GM20431 (cell line): Measurements from ENCODE around the gene GABARAPL2.

ENCODE experiments used
- in situ Hi-C: fragments of 300-500 bp; cut with MseI, MboI; formaldehyde crosslinking; loops from one replicate; pipeline ENCODE4 v1.15.0; 2020; ENCODE audit warnings: low sequenced_read_pairs; ENCODE audit not compliant: unreplicated experiment

GABARAPL2 gene

GRCh38 chr16:75550211-75550662 is 15.9 kb upstream of the GABARAPL2 start:
- in situ Hi-C loops, result no loop called here

- in situ Hi-C loops, result no loop called here
These were observed 13.2 kb upstream of the GABARAPL2 start for GRCh38 chr16:75552951-75553350.

GRCh38 chr16:75555213-75555706 is 10.9 kb upstream of the GABARAPL2 start:
- in situ Hi-C loops, result no loop called here

GRCh38 chr16:75555707-75556430 is 10.3 kb upstream of the GABARAPL2 start, which contains the start of gene TMEM231:
Gene TMEM231, minus strand, starts transcription at chr16:75556252. Its CDS starts 43 bp downstream, at chr16:75556209.
- in situ Hi-C loops, result no loop called here

- in situ Hi-C loops, result no loop called here
These were observed 9.7 kb upstream of the GABARAPL2 start for GRCh38 chr16:75556431-75556950.

GRCh38 chr16:75558846-75559401 is 7.3 kb upstream of the GABARAPL2 start:
- in situ Hi-C loops, result no loop called here

GRCh38 chr16:75559564-75560372 is 6.4 kb upstream of the GABARAPL2 start:
- in situ Hi-C loops, result no loop called here

GRCh38 chr16:75565640-75566039 is 539 bp upstream of the GABARAPL2 start:
- in situ Hi-C loops, result no loop called here

- in situ Hi-C loops, result no loop called here
These were observed 628 bp downstream of the GABARAPL2 start for GRCh38 chr16:75566758-75567255.

- in situ Hi-C loops, result no loop called here
These were observed 1.7 kb downstream of the GABARAPL2 start for GRCh38 chr16:75567911-75568310.

- in situ Hi-C loops, result no loop called here
These were observed 4.4 kb downstream of the GABARAPL2 start for GRCh38 chr16:75570396-75571065.

GRCh38 chr16:75572864-75573542 is 6.8 kb downstream of the GABARAPL2 start:
- in situ Hi-C loops, result no loop called here

GRCh38 chr16:75573955-75574354 is 7.8 kb downstream of the GABARAPL2 start:
- in situ Hi-C loops, result no loop called here

- in situ Hi-C loops, result no loop called here
These were observed 9.8 kb downstream of the GABARAPL2 start for GRCh38 chr16:75575958-75576357.

GRCh38 chr16:75576384-75576811 is 10.2 kb downstream of the GABARAPL2 start:
- in situ Hi-C loops, result no loop called here

GRCh38 chr16:75578212-75578611 is 12.0 kb downstream of the GABARAPL2 start:
- in situ Hi-C loops, result no loop called here

GRCh38 chr16:75578725-75579124 is 12.5 kb downstream of the GABARAPL2 start:
- in situ Hi-C loops, result no loop called here

GRCh38 chr16:75579281-75579834 is 13.2 kb downstream of the GABARAPL2 start:
- in situ Hi-C loops, result no loop called here

- in situ Hi-C loops, result no loop called here
These were observed 17.9 kb downstream of the GABARAPL2 start for GRCh38 chr16:75584108-75584507.
